Liver (tissue), 3 donors: ENCODE results near the gene CCBE1.

ENCODE experiments used
- CTCF ChIP-seq: fragments of 150-350 bp; IDR thresholded peaks from 2 replicates; pipeline ENCODE4 v1.5.1; 2017; ENCODE audit warnings: improper control_type of control experiment, low read depth, low read length; ENCODE audit not compliant: missing input control
- SP1 ChIP-seq: IDR thresholded peaks from 2 replicates; pipeline ENCODE4 v1.6.1; 2018; ENCODE audit warnings: antibody characterized with exemption, mild to moderate bottlenecking
- donor health status: healthy.
- donor health status: healthy.

GRCh38 chr18:59468821-59469220, 228.4 kb downstream of the CCBE1 start:
- no peak for TF ChIP-seq CTCF
- no peak for TF ChIP-seq SP1
